ENCODE results near the gene PTPN3. TPM values are rescaled to one million over a fixed set of nuclear protein-coding genes. Genes with fewer than 3 reads are reported as not detected.

Gene PTPN3
- total and polyA plus RNA-seq, 10 of the 15 experiments (the other 5 are each of a cell fraction or from before 2014, with no cell fraction given) = 0.18 to 1.3 (median 0.39) TPM

GRCh38 chr9:109475526-109475925 lies 22.6 kb downstream of the PTPN3 start:
- POLR2A ChIA-PET = no interaction called here
- Histone ChIP-seq H3K9ac (ENCODE audit: control insufficient read depth, insufficient read depth, low read length) (no peak overlapping the region), H3K27me3 (replicated peaks in 1 of 2; ENCODE audit: control insufficient read depth in 2 of 2, insufficient read depth in 2 of 2, low read length in 1 of 2) (0 out of 4 replicates have a peak, but pooled peaks cover 0 to 3% of the 10 kb centered on the region in 2 experiments), H3K4me2 (ENCODE audit: control insufficient read depth, insufficient read depth) (no peak overlapping the region), H3K27ac (ENCODE audit: control insufficient read depth, insufficient read depth) (no peak overlapping the region), H3K4me3 (no peak overlapping the region), H4K20me1 (ENCODE audit: control insufficient read depth, insufficient read depth) (no peaks in the 10 kb centered on the region), H3K79me2 (ENCODE audit: control insufficient read depth, insufficient read depth, low read length) (no peaks in the 10 kb centered on the region), H2AFZ (ENCODE audit: control insufficient read depth, low read depth, low read length) (no peak overlapping the region), H3K9me3 (replicated peaks; ENCODE audit: control insufficient read depth, insufficient read depth, low read length) (no peaks in the 10 kb centered on the region), H3K4me1 (ENCODE audit: control insufficient read depth, insufficient read depth, low read length) (no peaks in the 10 kb centered on the region; the same call in 1 of the 2 replicates), H3K36me3 (ENCODE audit: control insufficient read depth in 2 of 2, insufficient read depth in 2 of 2, low read length in 1 of 2) (no peaks in the 10 kb centered on the region)
- ATAC-seq (no peak), FAIRE-seq (no peak), DNase-seq (ENCODE audit: low read depth, low spot score) (no peak)
- CTCF ChIA-PET = interaction anchor here (0.6 to 3.0 kb wide), 9 partner anchors 11 to 74 kb away, joined by 3 to 24 read pairs (median 3); no protein-coding TSS in a partner anchor
- in situ Hi-C loops (cut with MboI) = loop anchor here (10.0 kb wide), 1 partner anchor 231 kb away; no protein-coding TSS in a partner anchor
- RAD21 ChIA-PET (ENCODE audit: unreplicated experiment) = interaction anchor here (0.9 to 1.4 kb wide), 3 partner anchors 35 to 64 kb away, joined by 3 to 4 read pairs (median 3); no protein-coding TSS in a partner anchor
- SMC1A ChIA-PET (ENCODE audit: uncharacterized antibody, unreplicated experiment) = interaction anchor here (0.8 to 1.8 kb wide), 5 partner anchors 35 to 94 kb away, joined by 3 to 7 read pairs (median 4); no protein-coding TSS in a partner anchor
- BruUV-seq (replicated peaks) = no TSS peak
- intact Hi-C loops (cut with micrococcal nuclease; ENCODE audit: unreplicated experiment) = no loop called here
- 59% methylated on average over 7 of the region's 7 CpGs for WGBS (ENCODE audit: insufficient coverage, insufficient replicate concordance, low lambda C conversion rate, missing lambda C conversion rate)
- TF ChIP-seq MAX (IDR thresholded peaks at IDR 0.05; ENCODE audit: low read depth, low read length) (no peak), SUPT20H (IDR thresholded peaks at IDR 0.05; ENCODE audit: borderline replicate concordance, control insufficient read depth, low read depth, low read length) (no peak), IRF3 (IDR thresholded peaks at IDR 0.05) (no peak), KLF5 (IDR thresholded peaks at IDR 0.05; ENCODE audit: partially characterized antibody) (no peak), RFX5 (IDR thresholded peaks at IDR 0.05; ENCODE audit: low read depth, low read length) (no peak), LARP7 (IDR thresholded peaks at IDR 0.05) (no peak), BCLAF1 (IDR thresholded peaks at IDR 0.05) (no peak), RB1 (IDR thresholded peaks at IDR 0.05; ENCODE audit: borderline replicate concordance) (no peak), CREB1 (IDR thresholded peaks at IDR 0.05; ENCODE audit: low read depth) (no peak), CUX1 (IDR thresholded peaks at IDR 0.05; ENCODE audit: insufficient replicate concordance, low read depth, low read length) (no peak), RELB (IDR thresholded peaks at IDR 0.05; ENCODE audit: low read depth) (no peak), BACH1 (IDR thresholded peaks at IDR 0.05; ENCODE audit: borderline replicate concordance) (no peak), EED (IDR thresholded peaks at IDR 0.05; ENCODE audit: low read depth) (no peak)

All from GM12878 (cell line).